ENCODE data around the gene FILIP1.

FILIP1 gene

GRCh38 chr6:75331151-75331550 lies 162.4 kb downstream of the FILIP1 start:
- Histone ChIP-seq H3K4me3 (ENCODE audit: low read length in 2 of 2) (no peak overlapping the region), H3K4me1 (ENCODE audit: control insufficient read depth in 2 of 2, insufficient read depth in 1 of 2, low read depth in 1 of 2, low read length in 2 of 2) (peaks cover 17 to 20% of the 10 kb centered on the region in 2 donors)
- no peak for DNase-seq (ENCODE audit: low spot score)

GRCh38 chr6:75329703-75330102 lies 163.9 kb downstream of the FILIP1 start:
- Histone ChIP-seq H3K36me3 (replicated peaks in 1 of 2; ENCODE audit: control insufficient read depth in 2 of 2, insufficient read depth in 2 of 2, low read length in 2 of 2) (no peaks in the 10 kb centered on the region), H3K14ac (ENCODE audit: low read length) (no peak overlapping the region), H3K27ac (replicated peaks; ENCODE audit: low read length) (no peak overlapping the region), H2BK15ac (ENCODE audit: low read length) (no peak overlapping the region), H4K91ac (ENCODE audit: low read depth, low read length, poor library complexity) (no peak overlapping the region), H2BK5ac (ENCODE audit: low read length) (no peak overlapping the region), H3K79me1 (ENCODE audit: low read depth, low read length) (no peaks in the 10 kb centered on the region), H2AFZ (ENCODE audit: low read length) (no peak overlapping the region), H2BK120ac (ENCODE audit: low read depth, low read length) (no peak overlapping the region), H3K23ac (ENCODE audit: low read depth, low read length, poor library complexity) (no peak overlapping the region), H3K9me3 (replicated peaks in 1 of 2; ENCODE audit: control insufficient read depth in 2 of 2, insufficient read depth in 1 of 2, low read depth in 1 of 2, low read length in 2 of 2) (no peaks in the 10 kb centered on the region), H4K8ac (ENCODE audit: low read depth, low read length) (no peak overlapping the region), H3K4ac (ENCODE audit: low read length) (no peak overlapping the region), H2BK12ac (ENCODE audit: low read length) (no peak overlapping the region), H3K4me2 (ENCODE audit: insufficient read depth, low read length, poor library complexity, severe bottlenecking) (no peak overlapping the region), H3K4me3 (ENCODE audit: low read length in 2 of 2) (no peak overlapping the region), H3K4me1 (ENCODE audit: control insufficient read depth in 2 of 2, insufficient read depth in 1 of 2, low read depth in 1 of 2, low read length in 2 of 2) (peaks cover 17% of the 10 kb centered on the region in 2 donors), H3K27me3 (ENCODE audit: control insufficient read depth in 3 of 3, insufficient read depth in 3 of 3, low read depth in 1 of 3, low read length in 3 of 3) (no peaks in the 10 kb centered on the region), H2AK5ac (ENCODE audit: low read depth, low read length) (no peak overlapping the region), H3K18ac (ENCODE audit: low read length) (no peak overlapping the region), H3K9ac (ENCODE audit: low read depth, low read length, poor library complexity) (no peak overlapping the region)
- DNase-seq (ENCODE audit: low spot score) = no peak
- no CpG with 5 or more reads among the region's 1 CpG for WGBS, 2 donors (ENCODE audit: extremely low coverage in 2 of 2, insufficient read length in 2 of 2, insufficient replicate concordance in 1 of 2)

More at GRCh38 chr6:75331151-75331550, 162.4 kb downstream of the FILIP1 start:
- H4K91ac ChIP-seq (ENCODE audit: low read depth, low read length, poor library complexity) = no peak overlapping the region
- H3K9me3 ChIP-seq (replicated peaks in 1 of 2; ENCODE audit: control insufficient read depth in 2 of 2, insufficient read depth in 1 of 2, low read depth in 1 of 2, low read length in 2 of 2) = no peaks in the 10 kb centered on the region
- no peak overlapping the region for H2BK120ac ChIP-seq (ENCODE audit: low read depth, low read length)
- H2AFZ ChIP-seq (ENCODE audit: low read length) = no peak overlapping the region
- no peak overlapping the region for H2BK12ac ChIP-seq (ENCODE audit: low read length)
- no peak overlapping the region for H2BK15ac ChIP-seq (ENCODE audit: low read length)
- no peak overlapping the region for H3K4ac ChIP-seq (ENCODE audit: low read length)
- no peak overlapping the region for H3K18ac ChIP-seq (ENCODE audit: low read length)
- H3K9ac ChIP-seq (ENCODE audit: low read depth, low read length, poor library complexity) = no peak overlapping the region
- H3K27me3 ChIP-seq (ENCODE audit: control insufficient read depth in 3 of 3, insufficient read depth in 3 of 3, low read depth in 1 of 3, low read length in 3 of 3) = no peaks in the 10 kb centered on the region
- no peak overlapping the region for H3K14ac ChIP-seq (ENCODE audit: low read length)
- no peak overlapping the region for H3K4me2 ChIP-seq (ENCODE audit: insufficient read depth, low read length, poor library complexity, severe bottlenecking)
- no peak overlapping the region for H4K8ac ChIP-seq (ENCODE audit: low read depth, low read length)
- no peaks in the 10 kb centered on the region for H3K79me1 ChIP-seq (ENCODE audit: low read depth, low read length)
- no peak overlapping the region for H3K27ac ChIP-seq (replicated peaks; ENCODE audit: low read length)
- H2BK5ac ChIP-seq (ENCODE audit: low read length) = no peak overlapping the region
- no peak overlapping the region for H2AK5ac ChIP-seq (ENCODE audit: low read depth, low read length)
- no CpG with 5 or more reads among the region's 2 CpGs for WGBS, 2 donors (ENCODE audit: extremely low coverage in 2 of 2, insufficient read length in 2 of 2, insufficient replicate concordance in 1 of 2)
- no peaks in the 10 kb centered on the region for H3K36me3 ChIP-seq (replicated peaks in 1 of 2; ENCODE audit: control insufficient read depth in 2 of 2, insufficient read depth in 2 of 2, low read length in 2 of 2)
- H3K23ac ChIP-seq (ENCODE audit: low read depth, low read length, poor library complexity) = no peak overlapping the region

- no peak overlapping the region for H3K23ac ChIP-seq (ENCODE audit: low read depth, low read length, poor library complexity)
- H3K4me1 ChIP-seq (ENCODE audit: control insufficient read depth in 2 of 2, insufficient read depth in 1 of 2, low read depth in 1 of 2, low read length in 2 of 2) = peaks cover 8 to 17% of the 10 kb centered on the region in 2 donors
- no peaks in the 10 kb centered on the region for H3K79me1 ChIP-seq (ENCODE audit: low read depth, low read length)
- H3K4me3 ChIP-seq (ENCODE audit: low read length in 2 of 2) = no peak overlapping the region
- H3K4me2 ChIP-seq (ENCODE audit: insufficient read depth, low read length, poor library complexity, severe bottlenecking) = no peak overlapping the region
- no peak overlapping the region for H2AFZ ChIP-seq (ENCODE audit: low read length)
- no CpG with 5 or more reads among the region's 1 CpG for WGBS, 2 donors (ENCODE audit: extremely low coverage in 2 of 2, insufficient read length in 2 of 2, insufficient replicate concordance in 1 of 2)
- H3K9me3 ChIP-seq (replicated peaks in 1 of 2; ENCODE audit: control insufficient read depth in 2 of 2, insufficient read depth in 1 of 2, low read depth in 1 of 2, low read length in 2 of 2) = peaks cover 0 to 5% of the 10 kb centered on the region in 2 donors
- H4K8ac ChIP-seq (ENCODE audit: low read depth, low read length) = no peak overlapping the region
- no peak overlapping the region for H2BK15ac ChIP-seq (ENCODE audit: low read length)
- no peak overlapping the region for H2AK5ac ChIP-seq (ENCODE audit: low read depth, low read length)
- no peak for DNase-seq (ENCODE audit: low spot score)
- H2BK12ac ChIP-seq (ENCODE audit: low read length) = no peak overlapping the region
- H2BK120ac ChIP-seq (ENCODE audit: low read depth, low read length) = no peak overlapping the region
- no peak overlapping the region for H3K9ac ChIP-seq (ENCODE audit: low read depth, low read length, poor library complexity)
- no peak overlapping the region for H3K18ac ChIP-seq (ENCODE audit: low read length)
- H3K36me3 ChIP-seq (replicated peaks in 1 of 2; ENCODE audit: control insufficient read depth in 2 of 2, insufficient read depth in 2 of 2, low read length in 2 of 2) = no peaks in the 10 kb centered on the region
- no peak overlapping the region for H4K91ac ChIP-seq (ENCODE audit: low read depth, low read length, poor library complexity)
- no peak overlapping the region for H2BK5ac ChIP-seq (ENCODE audit: low read length)
- no peaks in the 10 kb centered on the region for H3K27me3 ChIP-seq (ENCODE audit: control insufficient read depth in 3 of 3, insufficient read depth in 3 of 3, low read depth in 1 of 3, low read length in 3 of 3)
- no peak overlapping the region for H3K27ac ChIP-seq (replicated peaks; ENCODE audit: low read length)
- H3K4ac ChIP-seq (ENCODE audit: low read length) = no peak overlapping the region
- no peak overlapping the region for H3K14ac ChIP-seq (ENCODE audit: low read length)
Measured at GRCh38 chr6:75327807-75328206, 165.8 kb downstream of the FILIP1 start.

GRCh38 chr6:75326557-75327258 lies 166.9 kb downstream of the FILIP1 start:
- DNase-seq (ENCODE audit: low spot score) = peak; percentile 65
- no peak overlapping the region for H3K4me2 ChIP-seq (ENCODE audit: insufficient read depth, low read length, poor library complexity, severe bottlenecking)
- no peaks in the 10 kb centered on the region for H3K27me3 ChIP-seq (ENCODE audit: control insufficient read depth in 3 of 3, insufficient read depth in 3 of 3, low read depth in 1 of 3, low read length in 3 of 3)
- H2BK15ac ChIP-seq (ENCODE audit: low read length) = no peak overlapping the region
- H3K23ac ChIP-seq (ENCODE audit: low read depth, low read length, poor library complexity) = no peak overlapping the region
- H3K4me1 ChIP-seq (ENCODE audit: control insufficient read depth in 2 of 2, insufficient read depth in 1 of 2, low read depth in 1 of 2, low read length in 2 of 2) = peaks cover 8 to 10% of the 10 kb centered on the region in 2 donors
- no CpG with 5 or more reads among the region's 2 CpGs for WGBS, 2 donors (ENCODE audit: extremely low coverage in 2 of 2, insufficient read length in 2 of 2, insufficient replicate concordance in 1 of 2)
- no peak overlapping the region for H2BK5ac ChIP-seq (ENCODE audit: low read length)
- H4K91ac ChIP-seq (ENCODE audit: low read depth, low read length, poor library complexity) = no peak overlapping the region
- no peak overlapping the region for H3K4ac ChIP-seq (ENCODE audit: low read length)
- H3K4me3 ChIP-seq (ENCODE audit: low read length in 2 of 2) = no peak overlapping the region
- H3K9me3 ChIP-seq (replicated peaks in 1 of 2; ENCODE audit: control insufficient read depth in 2 of 2, insufficient read depth in 1 of 2, low read depth in 1 of 2, low read length in 2 of 2) = peaks cover 0 to 5% of the 10 kb centered on the region in 2 donors
- H3K9ac ChIP-seq (ENCODE audit: low read depth, low read length, poor library complexity) = no peak overlapping the region
- peak overlapping the region; percentile 85 for H3K27ac ChIP-seq (replicated peaks; ENCODE audit: low read length)
- no peak overlapping the region for H2BK120ac ChIP-seq (ENCODE audit: low read depth, low read length)
- no peak overlapping the region for H3K18ac ChIP-seq (ENCODE audit: low read length)
- H4K8ac ChIP-seq (ENCODE audit: low read depth, low read length) = no peak overlapping the region
- H3K79me1 ChIP-seq (ENCODE audit: low read depth, low read length) = no peaks in the 10 kb centered on the region
- no peak overlapping the region for H2AK5ac ChIP-seq (ENCODE audit: low read depth, low read length)
- H2BK12ac ChIP-seq (ENCODE audit: low read length) = no peak overlapping the region
- H3K14ac ChIP-seq (ENCODE audit: low read length) = no peak overlapping the region
- no peaks in the 10 kb centered on the region for H3K36me3 ChIP-seq (replicated peaks in 1 of 2; ENCODE audit: control insufficient read depth in 2 of 2, insufficient read depth in 2 of 2, low read length in 2 of 2)
- H2AFZ ChIP-seq (ENCODE audit: low read length) = no peak overlapping the region
